Measurements from ENCODE around the gene DKKL1. TPM values are rescaled to one million over a fixed set of nuclear protein-coding genes. Genes with fewer than 3 reads are reported as not detected.

DKKL1 gene
- total and polyA plus RNA-seq, 10 donors: 0.57 to 1.1 (median 0.68) TPM; not detected in 6

DNA sequence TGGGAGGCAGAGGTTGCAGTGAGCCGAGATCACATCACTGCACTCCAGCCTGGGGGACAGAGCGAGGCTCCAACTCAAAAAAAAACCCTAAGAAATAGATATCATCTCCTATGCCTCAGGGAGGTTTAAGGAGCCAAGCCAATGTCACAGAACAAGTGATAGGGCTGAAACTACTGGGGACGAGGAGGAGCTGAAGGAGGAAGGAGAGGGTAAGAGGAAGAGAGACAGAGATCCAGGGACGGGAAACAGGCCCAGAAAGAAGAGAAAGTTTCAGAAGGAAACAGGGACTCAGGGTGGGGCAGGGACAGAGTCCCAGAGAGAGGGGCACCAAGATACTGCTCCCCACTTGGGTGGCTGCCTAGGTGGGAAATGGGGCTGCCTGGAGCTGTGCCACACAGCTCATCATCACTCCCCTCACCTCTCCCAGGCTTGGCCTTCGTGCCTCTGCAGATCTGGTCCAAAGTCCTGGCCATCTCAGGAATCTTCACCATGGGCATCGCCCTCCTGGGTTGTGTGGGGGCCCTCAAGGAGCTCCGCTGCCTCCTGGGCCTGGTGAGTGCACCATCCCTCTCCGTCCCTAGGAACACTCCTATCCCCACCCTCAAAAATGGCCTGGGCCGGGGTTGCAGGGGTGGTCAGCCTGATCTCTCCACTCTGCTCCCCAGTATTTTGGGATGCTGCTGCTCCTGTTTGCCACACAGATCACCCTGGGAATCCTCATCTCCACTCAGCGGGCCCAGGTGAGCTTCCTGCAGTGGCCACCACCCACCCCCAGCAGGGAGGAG is 27.0 kb upstream of the DKKL1 start:
- peak overlapping the region; percentile 46 to 79 (median 66) for H3K4me3 ChIP-seq
- H3K9me3 ChIP-seq: no peaks in the 10 kb centered on the region
- no peaks in the 10 kb centered on the region for H3K27me3 ChIP-seq (replicated peaks in 1 of 7)
- H3K4me1 ChIP-seq: peaks cover 21 to 98% (median 92%) of the 10 kb centered on the region in 6 donors
- intact Hi-C loops (cut with DNase I; ENCODE audit: low total_unique reads): no loop called here
- WGBS, 5 donors: 75 to 85% (median 79%) methylated on average over 8 to 10 of the region's 10 CpGs
- TF ChIP-seq POLR2AphosphoS5 (IDR thresholded peaks at IDR 0.05): peak in 1 of 3 donors; percentile 12
- no peak for TF ChIP-seq POLR2A (IDR thresholded peaks at IDR 0.05)
- H3K36me3 ChIP-seq: peaks cover 0 to 52% (median 31%) of the 10 kb centered on the region in 6 donors
- peak overlapping the region in 7 of 8 donors; percentile 86 to 95 (median 89) for H3K27ac ChIP-seq
- peak; percentile 61 for DNase-seq

DNA sequence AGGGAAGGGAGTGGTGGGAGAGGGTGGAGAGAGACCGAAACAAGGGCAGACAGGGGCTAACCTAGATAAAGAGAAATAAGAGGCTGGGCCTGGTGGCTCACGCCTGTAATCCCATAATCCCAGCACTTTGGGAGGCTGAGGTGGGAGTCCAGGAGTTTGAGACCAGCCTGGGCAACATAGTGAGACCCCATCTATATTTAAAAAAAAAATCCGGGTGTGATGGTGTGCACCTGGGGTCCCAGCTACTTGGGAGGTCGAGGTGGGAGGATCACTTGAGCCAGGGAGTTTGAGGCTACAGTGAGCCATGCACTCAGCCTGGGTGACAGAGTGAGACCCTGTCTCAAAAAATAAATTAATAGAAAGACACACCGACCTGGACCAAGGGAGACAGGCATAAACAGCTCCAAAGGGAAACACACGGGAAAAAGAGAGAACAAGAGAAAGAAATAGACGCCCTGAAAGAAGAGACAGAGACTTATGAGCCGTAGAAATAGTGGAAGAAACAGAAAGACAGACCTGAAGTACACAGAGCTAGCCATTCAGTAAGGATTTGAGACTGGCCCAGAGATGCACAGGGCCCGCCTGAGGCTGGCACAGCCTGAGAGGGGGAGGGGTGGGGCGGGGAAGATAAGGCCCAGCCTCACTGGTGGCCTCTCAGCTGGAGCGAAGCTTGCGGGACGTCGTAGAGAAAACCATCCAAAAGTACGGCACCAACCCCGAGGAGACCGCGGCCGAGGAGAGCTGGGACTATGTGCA is 26.2 kb upstream of the DKKL1 start:
- intact Hi-C loops (cut with DNase I; ENCODE audit: low total_unique reads): no loop called here
- Histone ChIP-seq H3K36me3 (peaks cover 0 to 59% (median 34%) of the 10 kb centered on the region in 6 donors), H3K4me3 (peak overlapping the region in 6 of 8 donors; percentile 58 to 79 (median 68)), H3K27ac (peak overlapping the region in 7 of 8 donors; percentile 86 to 95 (median 89)), H3K9me3 (no peaks in the 10 kb centered on the region), H3K4me1 (peaks cover 16 to 94% (median 85%) of the 10 kb centered on the region in 6 donors), H3K27me3 (replicated peaks in 1 of 7) (no peaks in the 10 kb centered on the region)
- 81 to 86% (median 85%) methylated on average over 19 of the region's 19 CpGs for WGBS, 5 donors
- no peak for TF ChIP-seq POLR2A (IDR thresholded peaks at IDR 0.05)
- TF ChIP-seq, protein P1, sequence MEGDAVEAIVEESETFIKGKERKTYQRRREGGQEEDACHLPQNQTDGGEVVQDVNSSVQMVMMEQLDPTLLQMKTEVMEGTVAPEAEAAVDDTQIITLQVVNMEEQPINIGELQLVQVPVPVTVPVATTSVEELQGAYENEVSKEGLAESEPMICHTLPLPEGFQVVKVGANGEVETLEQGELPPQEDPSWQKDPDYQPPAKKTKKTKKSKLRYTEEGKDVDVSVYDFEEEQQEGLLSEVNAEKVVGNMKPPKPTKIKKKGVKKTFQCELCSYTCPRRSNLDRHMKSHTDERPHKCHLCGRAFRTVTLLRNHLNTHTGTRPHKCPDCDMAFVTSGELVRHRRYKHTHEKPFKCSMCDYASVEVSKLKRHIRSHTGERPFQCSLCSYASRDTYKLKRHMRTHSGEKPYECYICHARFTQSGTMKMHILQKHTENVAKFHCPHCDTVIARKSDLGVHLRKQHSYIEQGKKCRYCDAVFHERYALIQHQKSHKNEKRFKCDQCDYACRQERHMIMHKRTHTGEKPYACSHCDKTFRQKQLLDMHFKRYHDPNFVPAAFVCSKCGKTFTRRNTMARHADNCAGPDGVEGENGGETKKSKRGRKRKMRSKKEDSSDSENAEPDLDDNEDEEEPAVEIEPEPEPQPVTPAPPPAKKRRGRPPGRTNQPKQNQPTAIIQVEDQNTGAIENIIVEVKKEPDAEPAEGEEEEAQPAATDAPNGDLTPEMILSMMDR (IDR thresholded peaks at IDR 0.05 in 8 of 11, conservative IDR thresholded peaks at IDR 0.05 in 3 of 11): no peak
- TF ChIP-seq POLR2AphosphoS5 (IDR thresholded peaks at IDR 0.05): no peak
- DNase-seq: no peak

DNA sequence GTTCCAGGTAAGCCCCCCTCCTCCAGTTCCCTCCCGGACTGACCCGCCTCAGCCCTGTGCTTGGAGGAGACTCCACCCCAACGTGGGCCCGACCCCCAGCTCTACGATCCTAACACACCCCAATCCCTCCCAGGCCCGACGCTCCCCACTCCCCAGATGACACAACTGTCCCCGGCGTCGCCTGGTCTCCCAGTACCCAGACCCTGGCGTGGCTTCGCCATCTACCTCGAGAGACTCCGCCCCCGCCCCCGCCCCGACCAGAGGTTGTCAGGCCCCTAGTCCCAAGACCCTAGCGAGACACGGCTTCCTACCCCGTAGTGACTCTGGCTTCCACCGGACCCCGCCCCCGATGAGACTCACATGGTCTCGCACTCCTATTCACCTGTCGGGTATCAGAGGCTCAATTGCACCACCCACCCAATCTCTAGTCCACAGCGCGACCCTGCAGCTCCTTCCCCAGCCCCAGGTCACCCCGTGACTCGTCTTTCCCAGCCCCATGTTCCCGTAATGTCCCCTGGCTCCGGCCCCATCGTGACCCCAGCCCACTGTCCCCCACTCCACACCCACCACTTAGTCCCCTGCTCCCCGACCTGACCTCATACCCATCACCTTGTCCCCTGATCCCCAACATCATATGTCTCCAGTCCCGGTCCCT is 25.5 kb upstream of the DKKL1 start:
- WGBS, 5 donors: 67 to 85% (median 73%) methylated on average over 25 to 34 of the region's 34 CpGs
- Histone ChIP-seq H3K27ac (peak overlapping the region in 4 of 8 donors; percentile 78 to 95 (median 91)), H3K4me1 (peaks cover 16 to 87% (median 78%) of the 10 kb centered on the region in 6 donors), H3K36me3 (peaks cover 0 to 66% (median 39%) of the 10 kb centered on the region in 6 donors), H3K4me3 (peak overlapping the region in 6 of 8 donors; percentile 33 to 79 (median 52)), H3K27me3 (replicated peaks in 1 of 7) (no peaks in the 10 kb centered on the region), H3K9me3 (no peaks in the 10 kb centered on the region)
- intact Hi-C loops (cut with DNase I; ENCODE audit: low total_unique reads): no loop called here
- TF ChIP-seq, protein P1 (IDR thresholded peaks at IDR 0.05 in 8 of 11, conservative IDR thresholded peaks at IDR 0.05 in 3 of 11): no peak
- TF ChIP-seq POLR2A (IDR thresholded peaks at IDR 0.05) (no peak), POLR2AphosphoS5 (IDR thresholded peaks at IDR 0.05) (peak in 1 of 3 donors; percentile 16)
- peak; percentile 78 for DNase-seq

DNA sequence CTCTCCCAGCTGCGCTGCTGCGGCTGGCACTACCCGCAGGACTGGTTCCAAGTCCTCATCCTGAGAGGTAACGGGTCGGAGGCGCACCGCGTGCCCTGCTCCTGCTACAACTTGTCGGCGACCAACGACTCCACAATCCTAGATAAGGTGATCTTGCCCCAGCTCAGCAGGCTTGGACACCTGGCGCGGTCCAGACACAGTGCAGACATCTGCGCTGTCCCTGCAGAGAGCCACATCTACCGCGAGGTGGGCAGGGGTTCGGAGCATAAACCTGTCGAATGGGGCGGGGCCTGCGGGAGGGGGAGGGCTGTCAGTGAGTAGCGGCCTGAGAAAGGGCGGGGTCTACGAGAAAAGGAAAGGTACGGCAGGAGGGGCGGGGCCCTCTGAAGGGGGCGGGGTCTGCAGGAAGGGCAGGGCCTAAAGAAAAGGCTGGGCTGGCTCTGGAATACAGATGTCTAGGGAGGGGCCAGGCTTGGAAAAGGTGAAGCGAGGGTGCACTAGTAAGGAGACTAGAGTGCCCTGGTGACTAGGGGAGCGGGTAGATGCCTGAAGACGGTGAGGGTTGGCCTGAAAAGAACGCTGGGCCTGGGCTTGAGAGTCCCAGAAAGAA is 24.9 kb upstream of the DKKL1 start:
- peaks cover 16 to 81% (median 72%) of the 10 kb centered on the region in 6 donors for H3K4me1 ChIP-seq
- H3K27ac ChIP-seq: peak overlapping the region in 7 of 8 donors; percentile 61 to 89 (median 78)
- H3K27me3 ChIP-seq (replicated peaks in 1 of 7): no peaks in the 10 kb centered on the region
- intact Hi-C loops (cut with DNase I; ENCODE audit: low total_unique reads): no loop called here
- DNase-seq: peak; percentile 84
- TF ChIP-seq POLR2A (IDR thresholded peaks at IDR 0.05) (no peak), POLR2AphosphoS5 (IDR thresholded peaks at IDR 0.05) (peak; percentile 40 to 74 (median 52))
- H3K4me3 ChIP-seq: peak overlapping the region in 7 of 8 donors; percentile 22 to 79 (median 36)
- peaks cover 0 to 73% (median 39%) of the 10 kb centered on the region in 6 donors for H3K36me3 ChIP-seq
- no peaks in the 10 kb centered on the region for H3K9me3 ChIP-seq
- WGBS, 5 donors: 59 to 80% (median 68%) methylated on average over 28 to 30 of the region's 30 CpGs

Measured in spleen (tissue), 11 donors.